IMR-90 (cell line): ENCODE data around the gene NKAIN2. TPM values are rescaled to one million over a fixed set of nuclear protein-coding genes. Genes with fewer than 3 reads are reported as not detected.

Experiments
- ATAC-seq: fragments of 200-7000 bp; cut with Tn5 transposase; 2 replicates; pipeline ENCODE4 v1.9.1; 2020; ENCODE audit warnings: low read depth, mild to moderate bottlenecking, moderate library complexity
- BruUV-seq: library from RNA; stranded (reverse); fragments of 400-500 nt; replicated peaks from 2 replicates; lab custom pipeline; 2021; lab: Mats Ljungman, UMichigan
- CTCF ChIA-PET: fragments of 300-600 bp; formaldehyde crosslinking; extraction: SDS; loops from one replicate; lab custom pipeline; 2021; ENCODE audit warnings: antibody characterized with exemption; lab: Yijun Ruan, JAX
- POLR2A ChIA-PET: fragments of 300-600 bp; sonication (Branson Sonifier 250); formaldehyde crosslinking; loops from one replicate; lab custom pipeline; 2022; ENCODE audit warnings: antibody characterized with exemption; ENCODE audit not compliant: unreplicated experiment; lab: Charles Lee
- DNase-seq: peaks from one replicate; pipeline ENCODE4 v3.0.0; 2013
- H2AFZ ChIP-seq: replicated peaks from 2 replicates; pipeline ENCODE3; 2013; ENCODE audit warnings: low read length, mild to moderate bottlenecking; ENCODE audit not compliant: poor library complexity
- H2AK5ac ChIP-seq: 2 replicates; pipeline ENCODE4 v1.6.1; 2013; ENCODE audit warnings: low read depth, low read length, inconsistent platforms
- H2AK9ac ChIP-seq: replicated peaks from 2 replicates; pipeline ENCODE3; 2013; ENCODE audit warnings: mild to moderate bottlenecking, low read depth, low read length, moderate library complexity; ENCODE audit not compliant: poor library complexity
- H2BK120ac ChIP-seq: 2 replicates; pipeline ENCODE4 v1.6.1; 2013; ENCODE audit warnings: low read depth, low read length, inconsistent platforms
- H2BK15ac ChIP-seq: 3 replicates; pipeline ENCODE4 v1.6.1; 2013; ENCODE audit warnings: low read depth, low read length, inconsistent platforms
- H2BK20ac ChIP-seq: 2 replicates; pipeline ENCODE4 v1.6.1; 2013; ENCODE audit warnings: low read depth, mild to moderate bottlenecking, inconsistent platforms, low read length, moderate library complexity
- H2BK5ac ChIP-seq: 2 replicates; pipeline ENCODE4 v1.6.1; 2013; ENCODE audit warnings: mild to moderate bottlenecking, low read depth, low read length, inconsistent platforms; ENCODE audit not compliant: poor library complexity, severe bottlenecking
- H3K14ac ChIP-seq: replicated peaks from 2 replicates; pipeline ENCODE4 v1.6.1; 2013; ENCODE audit warnings: low read depth, low read length, inconsistent platforms
- H3K18ac ChIP-seq: 2 replicates; pipeline ENCODE4 v1.6.1; 2013; ENCODE audit warnings: low read depth, low read length, control low read depth
- H3K23ac ChIP-seq: 2 replicates; pipeline ENCODE4 v1.6.1; 2013; ENCODE audit warnings: low read depth, low read length, inconsistent platforms
- H3K27ac ChIP-seq: 2 replicates; pipeline ENCODE4 v1.5.1; 2013; ENCODE audit warnings: mild to moderate bottlenecking, control low read depth, low read length; ENCODE audit not compliant: insufficient read depth
- H3K27me3 ChIP-seq: 2 replicates; pipeline ENCODE4 v1.6.1; 2013; ENCODE audit warnings: low read length; ENCODE audit not compliant: control insufficient read depth, insufficient read depth
- H3K36me3 ChIP-seq: 2 replicates; pipeline ENCODE4 v1.6.1; 2013; ENCODE audit warnings: low read length, mixed read lengths; ENCODE audit not compliant: control insufficient read depth, insufficient read depth
- H3K4ac ChIP-seq: 2 replicates; pipeline ENCODE4 v1.6.1; 2013; ENCODE audit warnings: low read depth, low read length, inconsistent platforms
- H3K4me1 ChIP-seq: 2 replicates; pipeline ENCODE4 v1.6.1; 2013; ENCODE audit warnings: low read length, mixed read lengths; ENCODE audit not compliant: control insufficient read depth, insufficient read depth
- H3K4me2 ChIP-seq: 2 replicates; pipeline ENCODE4 v1.6.1; 2013; ENCODE audit warnings: low read depth, mild to moderate bottlenecking, control low read depth, low read length, moderate library complexity
- H3K4me3 ChIP-seq: 2 replicates; pipeline ENCODE4 v1.5.1; 2013; ENCODE audit warnings: low read depth, mild to moderate bottlenecking, control low read depth, low read length, moderate library complexity; ENCODE audit not compliant: insufficient read depth
- H3K56ac ChIP-seq: 2 replicates; pipeline ENCODE4 v1.6.1; 2013; ENCODE audit warnings: low read length, inconsistent platforms; ENCODE audit not compliant: insufficient read depth; ENCODE audit errors: extremely low read depth
- H3K79me1 ChIP-seq, 2 experiments: 2 replicates each; pipeline ENCODE4 v1.6.1; 2013; ENCODE audit warnings: low read length in 2 of 2, inconsistent platforms in 1 of 2, low read depth in 1 of 2
- H3K9ac ChIP-seq: 2 replicates; pipeline ENCODE4 v1.6.1; 2013; ENCODE audit warnings: low read depth, low read length, control low read depth
- H3K9me1 ChIP-seq: 2 replicates; pipeline ENCODE4 v1.6.1; 2013; ENCODE audit warnings: low read length, inconsistent platforms; ENCODE audit not compliant: insufficient read depth
- H3K9me3 ChIP-seq: 2 replicates; pipeline ENCODE4 v1.6.1; 2013; ENCODE audit warnings: low read length; ENCODE audit not compliant: control insufficient read depth, insufficient read depth
- H4K20me1 ChIP-seq: 2 replicates; pipeline ENCODE4 v1.6.1; 2013; ENCODE audit warnings: low read length, inconsistent platforms; ENCODE audit not compliant: insufficient read depth
- H4K5ac ChIP-seq: 2 replicates; pipeline ENCODE4 v1.6.1; 2013; ENCODE audit warnings: mild to moderate bottlenecking, low read depth, low read length, control low read depth
- H4K8ac ChIP-seq, 2 experiments: 2 replicates each; pipeline ENCODE4 v1.6.1; 2013; ENCODE audit warnings: low read depth in 2 of 2, low read length in 2 of 2, control low read depth in 1 of 2, inconsistent platforms in 1 of 2
- H4K91ac ChIP-seq: 2 replicates; pipeline ENCODE4 v1.6.1; 2013; ENCODE audit warnings: low read depth, low read length, inconsistent platforms; ENCODE audit not compliant: insufficient read depth
- BHLHE40 ChIP-seq: fragments of 150-350 bp; IDR thresholded peaks from 2 replicates; pipeline ENCODE4 v1.6.1; 2016; ENCODE audit warnings: mild to moderate bottlenecking, low read depth, low read length
- CEBPB ChIP-seq: IDR thresholded peaks from 2 replicates; pipeline ENCODE4 v1.6.1; 2012; ENCODE audit warnings: low read depth, low read length, improper control_type of control experiment
- CHD1 ChIP-seq: IDR thresholded peaks from 2 replicates; pipeline ENCODE4 v1.6.1; 2012; ENCODE audit warnings: low read depth, low read length, improper control_type of control experiment
- CTCF ChIP-seq: conservative IDR thresholded peaks from 2 replicates; pipeline ENCODE4 v1.5.1; 2012; ENCODE audit warnings: mild to moderate bottlenecking, low read depth, low read length, improper control_type of control experiment
- ELK1 ChIP-seq: fragments of 150-350 bp; IDR thresholded peaks from 2 replicates; pipeline ENCODE4 v1.6.1; 2016; ENCODE audit warnings: low read depth, mild to moderate bottlenecking, low read length, moderate library complexity, borderline replicate concordance
- FOS ChIP-seq: fragments of 150-350 bp; IDR thresholded peaks from 2 replicates; pipeline ENCODE4 v1.6.1; 2016; ENCODE audit warnings: low read depth, low read length
- MAFK ChIP-seq: IDR thresholded peaks from 2 replicates; pipeline ENCODE4 v1.6.1; 2012; ENCODE audit warnings: low read depth, low read length, improper control_type of control experiment
- MAZ ChIP-seq: IDR thresholded peaks from 2 replicates; pipeline ENCODE4 v1.6.1; 2012; ENCODE audit warnings: low read depth, mild to moderate bottlenecking, low read length, improper control_type of control experiment, moderate library complexity, borderline replicate concordance
- MXI1 ChIP-seq: IDR thresholded peaks from 2 replicates; pipeline ENCODE4 v1.6.1; 2012; ENCODE audit warnings: low read depth, mild to moderate bottlenecking, low read length, moderate library complexity, borderline replicate concordance
- NFE2L2 ChIP-seq: fragments of 150-350 bp; IDR thresholded peaks from 2 replicates; pipeline ENCODE4 v1.6.1; 2016; ENCODE audit warnings: low read depth, mild to moderate bottlenecking, low read length
- POLR2A ChIP-seq: IDR thresholded peaks from 2 replicates; pipeline ENCODE4 v1.6.1; 2012; ENCODE audit warnings: mild to moderate bottlenecking, low read depth, low read length
- RAD21 ChIP-seq: IDR thresholded peaks from 2 replicates; pipeline ENCODE4 v1.6.1; 2012; ENCODE audit warnings: low read length, improper control_type of control experiment
- RCOR1 ChIP-seq: IDR thresholded peaks from 2 replicates; pipeline ENCODE4 v1.6.1; 2012; ENCODE audit warnings: mild to moderate bottlenecking, low read length, improper control_type of control experiment; ENCODE audit not compliant: insufficient replicate concordance
- RFX5 ChIP-seq: IDR thresholded peaks from 2 replicates; pipeline ENCODE4 v1.8.0; 2012; ENCODE audit warnings: low read depth, mild to moderate bottlenecking, low read length, moderate library complexity
- SMC3 ChIP-seq: fragments of 150-350 bp; IDR thresholded peaks from 2 replicates; pipeline ENCODE4 v1.6.1; 2016; ENCODE audit warnings: low read depth, mild to moderate bottlenecking, antibody characterized with exemption, low read length, moderate library complexity
- USF2 ChIP-seq: fragments of 150-350 bp; IDR thresholded peaks from 2 replicates; pipeline ENCODE4 v1.6.1; 2017; ENCODE audit warnings: mild to moderate bottlenecking, antibody characterized with exemption, low read length, low read depth
- WGBS, 2 experiments: methylation state at CpG; one replicate each; pipeline versions ENCODE4 v1.1.5 to v1.1.7; 2013; ENCODE audit warnings: missing lambda C conversion rate in 2 of 2; ENCODE audit not compliant: insufficient read length in 1 of 2; ENCODE audit errors: extremely low coverage in 2 of 2; 5-methylcytosine and 5-hydroxymethylcytosine counted together
- dilution Hi-C: fragments of 300-500 bp; cut with HindIII; formaldehyde crosslinking; loops from one replicate; pipeline ENCODE4 v1.14.3; 2018; ENCODE audit warnings: low sequenced_read_pairs; ENCODE audit not compliant: unreplicated experiment
- in situ Hi-C: fragments of 300-500 bp; cut with MboI; formaldehyde crosslinking; loops from 3 replicates; pipeline ENCODE4 v1.14.3; 2019; ENCODE audit warnings: low sequenced_read_pairs, inconsistent platforms, mixed read lengths
- intact Hi-C: fragments of 100-400 bp; cut with micrococcal nuclease; formaldehyde crosslinking; loops from 2 replicates; pipeline ENCODE4 v1.10.0; 2022
- polyA plus RNA-seq, 3 experiments: library from polyadenylated mRNA; depleted of rRNA; stranded (reverse); fragments of >200 nt; gene quantifications; 2 replicates each; pipeline ENCODE4 v1.2.3, GENCODE V29; 2012; ENCODE audit warnings: low replicate concordance in 1 of 3
- total RNA-seq: library from RNA; depleted of rRNA; stranded (reverse); fragments of >200 nt; gene quantifications from 2 replicates; pipeline ENCODE4 v1.2.3, GENCODE V29; 2012

Gene NKAIN2
- total and polyA plus RNA-seq, 2 of the 4 experiments (the other 2 are of a cell fraction) = not detected

- no peak overlapping the region for H2BK120ac ChIP-seq
- H4K5ac ChIP-seq = no peak overlapping the region
- intact Hi-C loops = loop anchor here (5.0 kb wide), 1 partner anchor 898 kb away; no protein-coding TSS in a partner anchor
- H2BK20ac ChIP-seq = no peak overlapping the region
- ATAC-seq (no peak), DNase-seq (peak; percentile 29)
- in situ Hi-C loops = no loop called here
- H4K91ac ChIP-seq = no peak overlapping the region
- no peak for TF ChIP-seq CEBPB
- no peak for TF ChIP-seq CHD1
- TF ChIP-seq MAFK = no peak
- TF ChIP-seq RCOR1 = no peak
- no peak for TF ChIP-seq BHLHE40
- no peak for TF ChIP-seq SMC3
- TF ChIP-seq NFE2L2 = no peak
- TF ChIP-seq RFX5 = no peak
- no peak for TF ChIP-seq MAZ
- TF ChIP-seq MXI1 = no peak
- no peak for TF ChIP-seq CTCF
- no peak for TF ChIP-seq USF2
- TF ChIP-seq FOS = no peak
- no peak for TF ChIP-seq POLR2A
- TF ChIP-seq ELK1 = no peak
- no peak for TF ChIP-seq RAD21
- no peaks in the 10 kb centered on the region for H3K9me3 ChIP-seq
- H4K8ac ChIP-seq = no peak overlapping the region
- no peak overlapping the region for H3K27ac ChIP-seq
- H3K27me3 ChIP-seq = no peaks in the 10 kb centered on the region
- H2BK5ac ChIP-seq = no peak overlapping the region
- no peak overlapping the region for H3K4me2 ChIP-seq
- H2BK15ac ChIP-seq = no peak overlapping the region
- H3K4me3 ChIP-seq = no peak overlapping the region
- WGBS, 2 experiments = no CpG with 5 or more reads among the region's 2 CpGs
- H3K9me1 ChIP-seq = no peaks in the 10 kb centered on the region
- H3K18ac ChIP-seq = no peak overlapping the region
- ChIA-PET POLR2A (no interaction called here), CTCF (interaction anchor here (2.8 kb wide), 1 partner anchor 245 kb away, joined by 14 read pairs; no protein-coding TSS in a partner anchor)
- H3K23ac ChIP-seq = no peak overlapping the region
- H2AFZ ChIP-seq = no peak overlapping the region
- peaks cover 2% of the 10 kb centered on the region; the same call in 1 of the 2 replicates for H3K4me1 ChIP-seq
- no peaks in the 10 kb centered on the region for H3K36me3 ChIP-seq
- H2AK5ac ChIP-seq = no peak overlapping the region
- dilution Hi-C loops = no loop called here
- no peak overlapping the region for H3K9ac ChIP-seq
- no peak overlapping the region for H2AK9ac ChIP-seq
- no peak overlapping the region for H3K14ac ChIP-seq
- H3K56ac ChIP-seq = no peak overlapping the region
- H4K20me1 ChIP-seq = no peaks in the 10 kb centered on the region
- BruUV-seq = no TSS peak
- no peaks in the 10 kb centered on the region for H3K79me1 ChIP-seq
- H3K4ac ChIP-seq = no peak overlapping the region
These were observed 1065.8 kb downstream of the NKAIN2 start for GRCh38 chr6:124869416-124869815.
